ENCODE data around the gene WDR1. TPM values are rescaled to one million over a fixed set of nuclear protein-coding genes. Genes with fewer than 3 reads are reported as not detected.

Gene WDR1
- total and polyA plus RNA-seq, 4 donors = 159 to 593 (median 273) TPM

DNA sequence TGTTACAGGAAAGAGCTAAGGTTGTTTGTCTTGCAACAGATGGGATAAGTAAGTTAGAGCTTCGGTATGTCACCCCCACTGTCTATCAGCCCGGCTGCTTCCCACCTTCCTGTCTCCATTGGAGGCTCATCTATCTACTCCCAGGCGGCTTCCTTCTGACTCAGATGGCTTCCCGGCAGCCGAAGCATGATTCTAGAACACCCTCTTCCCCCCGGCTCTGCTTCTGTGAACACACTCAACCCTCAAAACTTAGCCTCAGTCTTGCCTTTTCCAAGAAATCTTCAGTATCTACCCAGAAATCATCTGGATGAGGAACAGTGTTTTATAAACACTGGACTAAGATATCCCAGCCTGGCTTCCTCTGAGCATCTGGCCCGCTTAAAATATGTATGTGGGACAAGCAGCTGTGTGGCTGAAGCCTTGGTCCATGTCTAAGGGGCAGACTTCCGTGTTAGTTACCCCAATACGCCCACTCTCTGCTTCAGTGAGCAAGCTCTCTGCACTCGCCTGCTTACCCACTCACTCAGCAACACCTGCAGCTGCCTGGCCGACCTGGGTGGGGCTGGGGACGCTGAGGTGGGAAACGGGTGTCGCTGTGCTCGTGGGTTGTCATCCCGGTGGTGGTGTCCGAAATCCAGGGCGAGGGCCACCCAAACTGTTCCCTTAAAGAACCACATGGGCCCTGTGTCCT is 83.3 kb downstream of the WDR1 start:
- H3K27ac ChIP-seq (ENCODE audit: low read depth in 1 of 2, low read length in 2 of 2) = no peak overlapping the region

DNA sequence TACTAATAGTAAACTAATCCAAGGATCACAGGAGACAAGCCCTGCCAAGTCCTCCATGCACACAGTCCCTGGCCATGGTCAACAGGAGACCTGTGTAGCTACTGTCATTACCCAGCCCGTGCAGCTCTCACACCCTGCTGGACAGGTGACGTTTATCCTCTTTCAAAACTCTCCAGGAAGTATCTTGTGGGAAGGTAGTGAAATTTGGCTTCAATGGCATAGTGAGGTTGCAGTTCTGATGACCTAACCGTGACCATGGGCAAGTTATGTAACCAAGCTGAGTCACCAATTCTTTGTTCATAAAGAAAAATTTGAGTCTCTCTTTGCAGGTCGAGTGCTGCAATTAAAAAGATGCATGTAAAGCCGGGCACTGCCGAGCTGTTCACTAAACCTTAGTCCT is 84.0 kb downstream of the WDR1 start:
- no peaks in the 10 kb centered on the region for H3K27me3 ChIP-seq (ENCODE audit: control insufficient read depth in 1 of 2, insufficient read depth in 2 of 2, low read length in 1 of 2)
- ATAC-seq (ENCODE audit: low FRiP score) (peak; percentile 49), DNase-seq (no peak)
- WGBS, 2 donors = 63 to 66% methylated on average over 6 of the region's 6 CpGs
- H3K27ac ChIP-seq (ENCODE audit: low read depth in 1 of 2, low read length in 2 of 2) = no peak overlapping the region
- H3K36me3 ChIP-seq (ENCODE audit: control insufficient read depth in 1 of 2, insufficient read depth in 2 of 2, low read length in 1 of 2) = no peaks in the 10 kb centered on the region
- H3K9me3 ChIP-seq (ENCODE audit: control insufficient read depth, low read length) = no peaks in the 10 kb centered on the region
- no peak overlapping the region for H3K4me3 ChIP-seq (ENCODE audit: low read length in 2 of 2)
- intact Hi-C loops (cut with DNase I) = no loop called here
- no peaks in the 10 kb centered on the region for H3K4me1 ChIP-seq (ENCODE audit: control insufficient read depth in 1 of 2, insufficient read depth in 2 of 2, low read length in 2 of 2)

More for the DNA sequence above, 83.3 kb downstream of the WDR1 start:
- Histone ChIP-seq H3K4me3 (ENCODE audit: low read length in 2 of 2) (no peak overlapping the region), H3K9me3 (ENCODE audit: control insufficient read depth, low read length) (no peaks in the 10 kb centered on the region), H3K36me3 (ENCODE audit: control insufficient read depth in 1 of 2, insufficient read depth in 2 of 2, low read length in 1 of 2) (no peaks in the 10 kb centered on the region), H3K4me1 (ENCODE audit: control insufficient read depth in 1 of 2, insufficient read depth in 2 of 2, low read length in 2 of 2) (no peaks in the 10 kb centered on the region), H3K27me3 (ENCODE audit: control insufficient read depth in 1 of 2, insufficient read depth in 2 of 2, low read length in 1 of 2) (no peaks in the 10 kb centered on the region)
- WGBS, 2 donors = 74 to 77% methylated on average over 18 of the region's 18 CpGs
- ATAC-seq (ENCODE audit: low FRiP score) (peak; percentile 86), DNase-seq (no peak)
- intact Hi-C loops (cut with DNase I) = no loop called here

DNA sequence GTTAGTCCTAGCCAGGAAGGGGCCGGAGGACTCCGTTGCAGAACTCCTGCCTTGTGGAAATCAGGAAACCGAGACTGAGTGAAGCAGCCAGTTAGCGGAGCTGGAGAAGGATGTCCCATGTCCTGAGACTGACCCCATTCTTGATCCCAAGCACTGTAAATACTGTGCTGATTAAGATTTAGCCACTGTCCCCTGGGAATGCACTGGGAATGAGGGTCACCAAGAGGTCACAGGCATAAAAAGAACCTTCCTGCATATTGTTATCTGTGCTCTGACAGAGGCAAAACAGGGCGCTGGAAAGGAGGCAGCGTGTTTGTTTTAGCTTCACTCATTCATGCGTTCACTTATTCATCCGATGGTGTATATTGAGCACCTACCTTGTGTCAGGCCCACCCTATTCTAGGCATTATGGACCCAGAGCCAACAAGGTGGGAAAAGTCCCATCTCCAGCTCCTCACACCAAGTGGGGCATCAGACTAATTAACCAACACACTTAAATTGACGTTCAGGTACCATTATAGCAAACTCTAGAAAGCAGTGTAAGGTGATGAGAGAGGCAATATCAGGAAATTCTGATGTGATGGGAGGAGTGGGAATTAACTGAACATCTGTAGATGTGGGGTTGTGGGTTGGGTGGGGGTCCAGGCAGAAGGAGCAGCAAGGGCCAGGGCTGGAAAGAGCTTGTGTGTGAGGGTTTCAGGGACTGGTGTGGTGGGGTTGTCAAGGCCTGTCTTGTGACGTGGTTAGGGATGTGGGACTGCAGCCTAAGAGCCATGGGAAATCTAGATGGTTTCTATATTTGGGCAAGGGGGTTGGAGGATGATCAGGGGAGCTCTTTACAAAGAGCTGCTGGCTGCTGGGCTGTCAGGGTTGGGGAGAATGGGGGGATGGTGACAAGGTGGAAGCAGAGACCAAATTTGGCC is 84.7 kb downstream of the WDR1 start:
- Histone ChIP-seq H3K9me3 (ENCODE audit: control insufficient read depth, low read length) (no peaks in the 10 kb centered on the region), H3K27ac (ENCODE audit: low read depth in 1 of 2, low read length in 2 of 2) (no peak overlapping the region), H3K4me3 (ENCODE audit: low read length in 2 of 2) (no peak overlapping the region), H3K36me3 (ENCODE audit: control insufficient read depth in 1 of 2, insufficient read depth in 2 of 2, low read length in 1 of 2) (no peaks in the 10 kb centered on the region), H3K4me1 (ENCODE audit: control insufficient read depth in 1 of 2, insufficient read depth in 2 of 2, low read length in 2 of 2) (no peaks in the 10 kb centered on the region), H3K27me3 (ENCODE audit: control insufficient read depth in 1 of 2, insufficient read depth in 2 of 2, low read length in 1 of 2) (no peaks in the 10 kb centered on the region)
- DNase-seq = no peak
- WGBS, 2 donors = 82 to 85% methylated on average over 10 of the region's 10 CpGs
- intact Hi-C loops (cut with DNase I) = no loop called here
- no peak for ATAC-seq (ENCODE audit: low FRiP score)

DNA sequence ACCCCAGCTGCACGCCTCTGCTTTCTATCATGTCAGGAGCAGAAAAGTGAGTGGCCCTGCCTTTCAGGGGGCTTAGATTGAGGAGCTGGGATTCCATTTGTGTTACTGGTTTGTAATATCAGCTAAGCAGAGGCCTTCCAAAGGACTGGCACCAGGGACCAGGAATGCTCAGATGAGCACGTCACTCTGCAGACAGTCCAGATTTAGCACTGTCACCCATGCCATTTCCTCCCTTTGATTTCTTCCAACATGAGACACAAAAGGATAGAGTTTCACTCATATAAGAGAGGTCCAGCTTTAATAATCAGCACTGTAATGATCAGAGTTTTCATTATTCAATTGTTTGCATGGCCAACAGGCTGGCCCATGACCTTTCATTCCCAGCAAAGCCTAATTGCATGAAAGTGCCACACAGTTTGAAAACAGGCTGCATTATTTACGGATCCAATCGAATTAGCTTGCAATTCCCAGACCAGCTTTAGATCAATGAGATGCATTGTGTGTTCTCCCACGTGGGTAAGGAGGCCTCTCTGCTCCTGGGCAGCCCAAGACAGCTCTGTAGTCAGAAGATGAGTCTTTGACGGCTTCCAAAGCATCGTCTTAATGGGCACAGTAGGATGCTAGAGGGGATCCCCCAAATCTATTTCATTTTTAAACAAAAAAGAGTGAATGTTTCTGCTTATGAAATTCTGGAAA is 85.5 kb downstream of the WDR1 start:
- Histone ChIP-seq H3K4me1 (ENCODE audit: control insufficient read depth in 1 of 2, insufficient read depth in 2 of 2, low read length in 2 of 2) (no peaks in the 10 kb centered on the region), H3K36me3 (ENCODE audit: control insufficient read depth in 1 of 2, insufficient read depth in 2 of 2, low read length in 1 of 2) (no peaks in the 10 kb centered on the region), H3K9me3 (ENCODE audit: control insufficient read depth, low read length) (no peaks in the 10 kb centered on the region), H3K4me3 (ENCODE audit: low read length in 2 of 2) (no peak overlapping the region), H3K27ac (ENCODE audit: low read depth in 1 of 2, low read length in 2 of 2) (no peak overlapping the region), H3K27me3 (ENCODE audit: control insufficient read depth in 1 of 2, insufficient read depth in 2 of 2, low read length in 1 of 2) (no peaks in the 10 kb centered on the region)
- ATAC-seq (ENCODE audit: low FRiP score) (no peak), DNase-seq (no peak)
- WGBS, 2 donors = 81 to 83% methylated on average over 7 of the region's 7 CpGs
- intact Hi-C loops (cut with DNase I) = no loop called here

DNA sequence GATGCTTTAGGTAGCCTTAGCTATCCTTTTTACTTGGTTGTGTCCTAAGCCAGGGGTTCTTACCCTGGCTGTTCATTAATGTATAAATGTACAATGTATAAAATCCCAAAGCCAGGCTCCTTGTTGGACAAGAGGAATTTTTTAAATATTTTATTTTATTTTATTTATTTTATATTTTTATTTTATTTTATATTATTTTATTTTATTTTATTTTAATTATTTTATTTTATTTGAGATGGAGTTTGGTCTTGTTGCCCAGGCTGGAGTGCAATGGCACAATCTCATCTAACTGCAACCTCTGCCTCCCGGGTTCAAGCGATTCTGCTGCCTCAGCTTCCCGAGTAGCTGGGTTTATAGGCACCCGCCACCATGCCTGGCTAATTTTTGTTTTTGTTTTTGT is 87.2 kb downstream of the WDR1 start:
- H3K27ac ChIP-seq (ENCODE audit: low read depth in 1 of 2, low read length in 2 of 2) = no peak overlapping the region
- no peaks in the 10 kb centered on the region for H3K4me1 ChIP-seq (ENCODE audit: control insufficient read depth in 1 of 2, insufficient read depth in 2 of 2, low read length in 2 of 2)
- H3K4me3 ChIP-seq (ENCODE audit: low read length in 2 of 2) = no peak overlapping the region
- DNase-seq (peak in 1 of 2 donors; percentile 23), ATAC-seq (ENCODE audit: low FRiP score) (no peak)
- H3K36me3 ChIP-seq (ENCODE audit: control insufficient read depth in 1 of 2, insufficient read depth in 2 of 2, low read length in 1 of 2) = no peaks in the 10 kb centered on the region
- 95 to 96% methylated on average over 4 of the region's 4 CpGs for WGBS, 2 donors
- intact Hi-C loops (cut with DNase I) = loop anchor here in 1 of 2 donors (10.0 kb wide), 1 partner anchor 335 kb away; no protein-coding TSS in a partner anchor
- H3K9me3 ChIP-seq (ENCODE audit: control insufficient read depth, low read length) = no peaks in the 10 kb centered on the region
- H3K27me3 ChIP-seq (ENCODE audit: control insufficient read depth in 1 of 2, insufficient read depth in 2 of 2, low read length in 1 of 2) = no peaks in the 10 kb centered on the region

DNA sequence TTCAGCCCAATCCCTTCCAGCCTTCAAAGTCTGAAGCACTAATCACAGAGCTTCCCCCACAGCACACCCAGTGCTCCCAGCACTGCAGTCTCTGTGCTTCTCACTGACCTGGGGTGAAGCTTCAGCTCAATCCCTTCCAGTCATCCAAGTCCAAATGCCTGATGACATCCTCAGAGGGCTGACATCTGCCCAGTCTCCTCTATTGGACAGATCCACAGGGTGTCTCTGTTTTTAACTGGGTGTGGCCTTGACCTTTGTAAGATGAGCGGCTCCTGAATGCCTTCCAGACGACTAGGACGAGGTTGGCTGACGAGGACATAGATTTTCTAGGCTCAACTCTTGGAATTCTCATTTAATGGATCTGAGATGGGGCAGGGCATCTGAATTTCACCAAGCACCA is 87.7 kb downstream of the WDR1 start:
- Histone ChIP-seq H3K4me3 (ENCODE audit: low read length in 2 of 2) (no peak overlapping the region), H3K9me3 (ENCODE audit: control insufficient read depth, low read length) (no peaks in the 10 kb centered on the region), H3K27ac (ENCODE audit: low read depth in 1 of 2, low read length in 2 of 2) (no peak overlapping the region), H3K36me3 (ENCODE audit: control insufficient read depth in 1 of 2, insufficient read depth in 2 of 2, low read length in 1 of 2) (no peaks in the 10 kb centered on the region), H3K27me3 (ENCODE audit: control insufficient read depth in 1 of 2, insufficient read depth in 2 of 2, low read length in 1 of 2) (no peaks in the 10 kb centered on the region), H3K4me1 (ENCODE audit: control insufficient read depth in 1 of 2, insufficient read depth in 2 of 2, low read length in 2 of 2) (no peaks in the 10 kb centered on the region)
- ATAC-seq (ENCODE audit: low FRiP score) (no peak), DNase-seq (peak in 1 of 2 donors; percentile 40)
- WGBS, 2 donors = 81 to 82% methylated on average over 4 of the region's 4 CpGs
- intact Hi-C loops (cut with DNase I) = loop anchor here in 1 of 2 donors (10.0 kb wide), 1 partner anchor 334 kb away; no protein-coding TSS in a partner anchor

DNA sequence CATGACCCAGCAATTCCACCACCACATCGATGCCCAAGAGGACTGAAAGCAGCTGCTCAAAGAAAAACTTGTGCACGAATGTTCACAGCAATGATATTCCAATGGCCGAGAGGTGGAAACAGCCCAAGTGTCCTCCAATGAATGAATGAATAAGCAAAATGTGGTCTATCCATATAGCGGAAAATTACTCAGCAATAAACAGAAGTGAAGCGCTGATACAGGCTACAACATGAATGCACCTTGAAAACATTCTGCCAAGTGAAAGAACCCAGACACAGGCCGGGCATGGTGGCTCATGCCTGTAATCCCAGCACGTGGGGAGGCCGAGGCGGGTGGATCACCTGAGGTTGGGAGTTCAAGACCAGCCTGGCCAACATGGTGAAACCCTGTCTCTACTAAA is 90.1 kb downstream of the WDR1 start:
- no peaks in the 10 kb centered on the region for H3K4me1 ChIP-seq (ENCODE audit: control insufficient read depth in 1 of 2, insufficient read depth in 2 of 2, low read length in 2 of 2)
- H3K27ac ChIP-seq (ENCODE audit: low read depth in 1 of 2, low read length in 2 of 2) = no peak overlapping the region
- H3K9me3 ChIP-seq (ENCODE audit: control insufficient read depth, low read length) = no peaks in the 10 kb centered on the region
- no peaks in the 10 kb centered on the region for H3K27me3 ChIP-seq (ENCODE audit: control insufficient read depth in 1 of 2, insufficient read depth in 2 of 2, low read length in 1 of 2)
- no peaks in the 10 kb centered on the region for H3K36me3 ChIP-seq (ENCODE audit: control insufficient read depth in 1 of 2, insufficient read depth in 2 of 2, low read length in 1 of 2)
- intact Hi-C loops (cut with DNase I) = loop anchor here in 1 of 2 donors (10.0 kb wide), 1 partner anchor 332 kb away; no protein-coding TSS in a partner anchor
- no peak overlapping the region for H3K4me3 ChIP-seq (ENCODE audit: low read length in 2 of 2)
- peak in 1 of 2 donors; percentile 16 for DNase-seq
- WGBS, 2 donors = 77 to 82% methylated on average over 9 of the region's 9 CpGs
- no peak for ATAC-seq (ENCODE audit: low FRiP score)

DNA sequence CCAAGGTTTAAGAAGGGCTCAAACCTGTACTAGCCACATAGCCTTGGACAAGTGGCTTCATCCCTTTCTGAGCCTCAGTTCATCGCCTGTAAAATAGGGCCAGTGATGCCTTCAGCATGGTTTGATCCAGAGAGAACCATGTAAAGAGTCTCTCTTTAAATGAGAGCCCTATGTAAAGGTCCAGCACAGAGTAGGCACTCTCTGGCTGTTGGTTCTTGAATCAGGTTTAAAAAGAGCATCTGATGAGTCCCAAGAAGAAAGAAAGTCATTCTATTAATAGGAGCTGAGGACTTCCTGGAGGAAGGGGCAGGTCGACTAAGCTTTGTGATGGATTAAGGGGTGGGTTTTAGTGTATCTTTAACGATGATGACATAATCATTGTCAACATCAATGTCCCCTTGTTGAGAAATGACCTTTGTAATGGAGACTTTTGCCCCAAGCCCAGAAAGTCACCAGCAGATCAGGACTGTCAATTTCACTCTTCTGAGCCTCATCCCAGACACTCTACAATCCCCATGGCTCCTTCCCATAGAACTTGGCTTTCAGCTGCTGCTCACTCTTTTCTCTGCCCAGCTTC is 91.3 kb downstream of the WDR1 start:
- no peaks in the 10 kb centered on the region for H3K36me3 ChIP-seq (ENCODE audit: control insufficient read depth in 1 of 2, insufficient read depth in 2 of 2, low read length in 1 of 2)
- DNase-seq (peak in 1 of 2 donors; percentile 3), ATAC-seq (ENCODE audit: low FRiP score) (no peak)
- intact Hi-C loops (cut with DNase I) = loop anchor here in 1 of 2 donors (10.0 kb wide), 1 partner anchor 331 kb away; no protein-coding TSS in a partner anchor
- no peak overlapping the region for H3K27ac ChIP-seq (ENCODE audit: low read depth in 1 of 2, low read length in 2 of 2)
- no peak overlapping the region for H3K4me3 ChIP-seq (ENCODE audit: low read length in 2 of 2)
- no peaks in the 10 kb centered on the region for H3K4me1 ChIP-seq (ENCODE audit: control insufficient read depth in 1 of 2, insufficient read depth in 2 of 2, low read length in 2 of 2)
- no peaks in the 10 kb centered on the region for H3K27me3 ChIP-seq (ENCODE audit: control insufficient read depth in 1 of 2, insufficient read depth in 2 of 2, low read length in 1 of 2)
- 80 to 83% methylated on average over 3 of the region's 3 CpGs for WGBS, 2 donors
- H3K9me3 ChIP-seq (ENCODE audit: control insufficient read depth, low read length) = no peaks in the 10 kb centered on the region
